Endothelial cell of umbilical vein (primary cell): ENCODE data around the gene ETV6. TPM values are rescaled to one million over a fixed set of nuclear protein-coding genes. Genes with fewer than 3 reads are reported as not detected.

Experiments
- BruUV-seq: library from RNA; stranded (reverse); fragments of 400-500 nt; replicated peaks from 2 replicates; lab custom pipeline; 2021; lab: Mats Ljungman, UMichigan
- CTCF ChIA-PET: fragments of 300-600, 350-600 bp; sonication (Branson Sonifier 250); formaldehyde crosslinking; loops from one replicate; lab custom pipeline; 2021; ENCODE audit warnings: antibody characterized with exemption, inconsistent platforms; lab: Charles Lee
- POLR2A ChIA-PET: fragments of 300-600, 350-600 bp; sonication (Branson Sonifier 250); formaldehyde crosslinking; loops from one replicate; lab custom pipeline; 2021; ENCODE audit warnings: antibody characterized with exemption, inconsistent platforms; lab: Charles Lee
- DNase-seq: peaks from one replicate; pipeline ENCODE4 v3.0.0-alpha.2; 2011; ENCODE audit warnings: low read depth, low spot score
- FAIRE-seq: peaks from 2 replicates; lab custom pipeline; 2011; peaks lifted over from hg19 to GRCh38; lab: Jason Lieb, UNC
- H2AFZ ChIP-seq: 2 replicates; pipeline ENCODE4 v1.6.0; 2012; ENCODE audit warnings: low read depth, low read length, control low read depth, inconsistent platforms
- H3K27ac ChIP-seq: 2 replicates; pipeline ENCODE4 v1.5.1; 2011; ENCODE audit warnings: low read depth, mild to moderate bottlenecking, control low read depth, low read length, moderate library complexity; ENCODE audit not compliant: insufficient read depth
- H3K27me3 ChIP-seq, 2 experiments: 2 replicates each; pipeline versions ENCODE4 v1.6.0 to v1.6.1; 2011; ENCODE audit warnings: low read length in 2 of 2, mixed read lengths in 1 of 2; ENCODE audit not compliant: control insufficient read depth in 2 of 2, insufficient read depth in 2 of 2
- H3K36me3 ChIP-seq, 2 experiments: 2 replicates in 1 of 2; 3 replicates in 1 of 2; pipeline ENCODE4 v1.5.1; 2011; ENCODE audit warnings: low read length in 2 of 2, mild to moderate bottlenecking in 1 of 2, moderate library complexity in 1 of 2; ENCODE audit not compliant: control insufficient read depth in 2 of 2, insufficient read depth in 2 of 2; ENCODE audit errors: extremely low read depth in 1 of 2
- H3K4me1 ChIP-seq: 3 replicates; pipeline ENCODE4 v1.5.1; 2011; ENCODE audit warnings: mild to moderate bottlenecking, low read length; ENCODE audit not compliant: control insufficient read depth, insufficient read depth; ENCODE audit errors: extremely low read depth
- H3K4me2 ChIP-seq: 2 replicates; pipeline ENCODE4 v1.6.1; 2011; ENCODE audit warnings: low read length, control low read depth, mixed read lengths; ENCODE audit not compliant: insufficient read depth
- H3K4me3 ChIP-seq, 3 experiments: fragments of 200-600 bp in 1 of 3; sonication (generic), shearing (Covaris generic) in 1 of 3; replicated peaks in 1 of 3; 2 replicates each; pipeline ENCODE4 v1.5.1; 2011 to 2016; ENCODE audit warnings: control low read depth in 3 of 3, low read length in 3 of 3, mild to moderate bottlenecking in 2 of 3, inconsistent platforms in 1 of 3, low read depth in 1 of 3, moderate library complexity in 1 of 3; ENCODE audit not compliant: insufficient read depth in 1 of 3
- H3K79me2 ChIP-seq: 2 replicates; pipeline ENCODE4 v1.6.0; 2012; ENCODE audit warnings: low read length, inconsistent platforms; ENCODE audit not compliant: control insufficient read depth, insufficient read depth
- H3K9ac ChIP-seq: replicated peaks from 2 replicates; pipeline ENCODE3; 2011; ENCODE audit warnings: low read length, control low read depth; ENCODE audit not compliant: insufficient read depth; ENCODE audit errors: extremely low read depth
- H3K9me1 ChIP-seq: replicated peaks from 3 replicates; pipeline ENCODE4 v1.6.0; 2011; ENCODE audit warnings: mild to moderate bottlenecking, low read length; ENCODE audit not compliant: control insufficient read depth, insufficient read depth; ENCODE audit errors: extremely low read depth
- H3K9me3 ChIP-seq: replicated peaks from 2 replicates; pipeline ENCODE4 v1.5.1; 2012; ENCODE audit warnings: low read length, inconsistent platforms; ENCODE audit not compliant: control insufficient read depth, insufficient read depth
- H4K20me1 ChIP-seq: replicated peaks from 2 replicates; pipeline ENCODE3; 2011; ENCODE audit warnings: mild to moderate bottlenecking, low read length; ENCODE audit not compliant: control insufficient read depth, insufficient read depth; ENCODE audit errors: extremely low read depth
- CTCF ChIP-seq, 2 donors: IDR thresholded peaks; 1 replicate in 1 of 2; 2 replicates in 1 of 2; pipeline ENCODE4 v1.5.1; 2011; ENCODE audit warnings: low read length in 2 of 2, mild to moderate bottlenecking in 2 of 2, moderate library complexity in 2 of 2, control low read depth in 1 of 2, inconsistent platforms in 1 of 2, low read depth in 1 of 2; ENCODE audit not compliant: insufficient read depth in 1 of 2; ENCODE audit errors: extremely low read depth in 1 of 2
- EZH2 ChIP-seq: IDR thresholded peaks from 2 replicates; pipeline ENCODE4 v1.6.1; 2012; ENCODE audit warnings: borderline replicate concordance, low read depth, mild to moderate bottlenecking, moderate library complexity, low read length, inconsistent platforms; ENCODE audit not compliant: severe bottlenecking
- FOS ChIP-seq: IDR thresholded peaks from 2 replicates; pipeline ENCODE4 v1.6.1; 2011; ENCODE audit warnings: mild to moderate bottlenecking, low read length, moderate library complexity, borderline replicate concordance; ENCODE audit not compliant: insufficient read depth
- GATA2 ChIP-seq: IDR thresholded peaks from 2 replicates; pipeline ENCODE4 v1.7.0; 2011; ENCODE audit warnings: low read depth, mild to moderate bottlenecking, moderate library complexity, mixed read lengths, low read length; ENCODE audit not compliant: insufficient read length, insufficient read depth
- JUN ChIP-seq: IDR thresholded peaks from 2 replicates; pipeline ENCODE4 v1.6.1; 2011; ENCODE audit warnings: borderline replicate concordance, low read depth; ENCODE audit not compliant: insufficient read length, insufficient read depth
- MAX ChIP-seq: IDR thresholded peaks from 2 replicates; pipeline ENCODE4 v1.6.1; 2011; ENCODE audit not compliant: insufficient read depth, insufficient read length
- MYC ChIP-seq: IDR thresholded peaks from one replicate; pipeline ENCODE4 v1.6.1; 2011; ENCODE audit warnings: mild to moderate bottlenecking, low read depth, low read length
- POLR2A ChIP-seq: IDR thresholded peaks from 2 replicates; pipeline ENCODE4 v1.6.1; 2012; ENCODE audit warnings: low read depth, mild to moderate bottlenecking, control low read depth, low read length
- POLR2AphosphoS5 ChIP-seq: IDR thresholded peaks from 2 replicates; pipeline ENCODE4 v1.6.1; 2012; ENCODE audit warnings: low read depth, mild to moderate bottlenecking, control low read depth, low read length, moderate library complexity; ENCODE audit not compliant: insufficient read depth
- dilution Hi-C: fragments of 300-500 bp; cut with MboI; formaldehyde crosslinking; loops from one replicate; pipeline ENCODE4 v1.15.0; 2019; ENCODE audit warnings: low sequenced_read_pairs; ENCODE audit not compliant: extremely low pct_ligation_motif_present
- intact Hi-C: fragments of 100-400 bp; cut with micrococcal nuclease; formaldehyde crosslinking; loops from one replicate; pipeline ENCODE4 v1.10.0; 2022
- polyA plus RNA-seq, 4 experiments: library from polyadenylated mRNA; depleted of rRNA in 3 of 4; stranded (reverse) in 3 of 4; unstranded in 1 of 4; fragments of >200 nt; gene quantifications; 2 replicates each; pipeline versions ENCODE4 v1.2.1 to v1.2.3, GENCODE V29; 2011 to 2012; ENCODE audit warnings: missing spikeins in 1 of 4
- total RNA-seq: library from RNA; stranded (reverse); gene quantifications from 2 replicates; pipeline ENCODE4 v1.2.3, GENCODE V29; 2021

The ETV6 gene
- total and polyA plus RNA-seq, 2 donors (not counting 3 experiments of a cell fraction or from before 2014, with no cell fraction given): 15.9 to 57.1 TPM

- intact Hi-C loops: loop anchor here (5.0 kb wide), 1 partner anchor 303 kb away; no protein-coding TSS in a partner anchor
Observed at GRCh38 chr12:11654338-11654737, 4.9 kb downstream of the ETV6 start.

GRCh38 chr12:11654802-11655201 lies 5.3 kb downstream of the ETV6 start:
- Histone ChIP-seq H3K27ac (no peak overlapping the region), H3K9me3 (no peaks in the 10 kb centered on the region), H3K4me1 (peaks cover 32% of the 10 kb centered on the region), H2AFZ (no peak overlapping the region), H3K4me2 (no peak overlapping the region), H3K9me1 (no peaks in the 10 kb centered on the region), H3K9ac (no peak overlapping the region), H3K27me3 (no peaks in the 10 kb centered on the region), H3K36me3 (peaks cover 2% of the 10 kb centered on the region in 2 experiments), H4K20me1 (peaks cover 6% of the 10 kb centered on the region), H3K79me2 (peaks cover 100% of the 10 kb centered on the region), H3K4me3 (no peak overlapping the region)
- FAIRE-seq: no peak
- ChIA-PET CTCF (interaction anchor here (0.8 to 1.4 kb wide), 4 partner anchors 11 to 378 kb away, joined by 3 to 5 read pairs (median 4); no protein-coding TSS in a partner anchor), POLR2A (interaction anchor here (0.6 to 0.8 kb wide), 2 partner anchors 65 to 138 kb away, joined by 3 to 4 read pairs; no protein-coding TSS in a partner anchor)
- TF ChIP-seq MAX (no peak), EZH2 (no peak), MYC (no peak), CTCF (IDR thresholded peaks at IDR 0.05; ENCODE audit: extremely low read depth in 1 of 2, insufficient read depth in 1 of 2, low read depth in 1 of 2, low read length in 2 of 2) (no peak), JUN (no peak), POLR2AphosphoS5 (no peak), GATA2 (no peak), FOS (no peak), POLR2A (no peak)
- no peak for DNase-seq
- intact Hi-C loops: loop anchor here (5.0 kb wide), 1 partner anchor 302 kb away; no protein-coding TSS in a partner anchor
- BruUV-seq: no TSS peak
- dilution Hi-C loops: no loop called here

More at GRCh38 chr12:11654338-11654737, 4.9 kb downstream of the ETV6 start:
- no peak overlapping the region for H3K4me3 ChIP-seq
- no peak overlapping the region for H3K9ac ChIP-seq
- POLR2A ChIA-PET: interaction anchor here (0.6 kb wide), 1 partner anchor 139 kb away, joined by 4 read pairs; no protein-coding TSS in a partner anchor
- H3K9me3 ChIP-seq: no peaks in the 10 kb centered on the region
- TF ChIP-seq POLR2A: no peak
- TF ChIP-seq MYC: no peak
- no peaks in the 10 kb centered on the region for H3K27me3 ChIP-seq
- peaks cover 6% of the 10 kb centered on the region for H4K20me1 ChIP-seq
- H2AFZ ChIP-seq: no peak overlapping the region
- CTCF ChIA-PET: interaction anchor here (0.8 to 1.4 kb wide), 4 partner anchors 10 to 379 kb away, joined by 3 to 4 read pairs (median 3); no protein-coding TSS in a partner anchor
- H3K79me2 ChIP-seq: peaks cover 95% of the 10 kb centered on the region
- H3K27ac ChIP-seq: no peak overlapping the region
- FAIRE-seq: no peak
- BruUV-seq: no TSS peak
- H3K4me1 ChIP-seq: peaks cover 32% of the 10 kb centered on the region
- no peak overlapping the region for H3K4me2 ChIP-seq
- peaks cover 2% of the 10 kb centered on the region in 2 experiments for H3K36me3 ChIP-seq
- DNase-seq: no peak
- dilution Hi-C loops: no loop called here
- no peaks in the 10 kb centered on the region for H3K9me1 ChIP-seq
